Vagina (tissue), 2 donors: Measurements from ENCODE around the gene TAT.

Experiments
- CTCF ChIP-seq, 3 experiments: fragments of 450-650 bp in 2 of 3; fragments of 200-600 bp in 1 of 3; sonication (generic) in 1 of 3; IDR thresholded peaks; one replicate each; pipeline ENCODE4 v1.5.1; 2017 to 2019; ENCODE audit warnings: antibody characterized with exemption in 3 of 3, mild to moderate bottlenecking in 2 of 3, moderate library complexity in 2 of 3
- POLR2A ChIP-seq, 2 donors: fragments of 450-650 bp; IDR thresholded peaks; one replicate each; pipeline ENCODE4 v1.6.1; 2017; ENCODE audit warnings: antibody characterized with exemption in 2 of 2, mild to moderate bottlenecking in 2 of 2, moderate library complexity in 2 of 2
- POLR2AphosphoS5 ChIP-seq, 2 donors: sonication (generic); formaldehyde crosslinking; IDR thresholded peaks; one replicate each; pipeline ENCODE4 v1.9.0; 2017; ENCODE audit warnings: antibody characterized with exemption in 2 of 2, mild to moderate bottlenecking in 2 of 2, low read depth in 1 of 2; ENCODE audit not compliant: insufficient read depth in 1 of 2

GRCh38 chr16:71610936-71611871 is 34.3 kb upstream of the TAT start:
- TF ChIP-seq CTCF (IDR thresholded peaks at IDR 0.05) (peak; percentile 38 to 43 (median 42)), POLR2A (IDR thresholded peaks at IDR 0.05) (no peak), POLR2AphosphoS5 (IDR thresholded peaks at IDR 0.05; ENCODE audit: insufficient read depth in 1 of 2, low read depth in 1 of 2) (no peak)
